Natural killer cell (primary cell): ENCODE data around the gene PLCH1. TPM values are rescaled to one million over a fixed set of nuclear protein-coding genes. Genes with fewer than 3 reads are reported as not detected.

Experiments
- ATAC-seq, 3 donors: fragments of 150-1000 bp in 2 of 3; fragments of 200-7000 bp in 1 of 3; cut with Tn5 transposase; 1 replicate in 1 of 3; 2 replicates in 2 of 3; pipeline ENCODE4 v1.10.0; 2021; ENCODE audit warnings: mild to moderate bottlenecking in 2 of 3, moderate library complexity in 2 of 3
- DNase-seq, 2 donors: peaks; one replicate each; pipeline versions ENCODE4 v3.0.0 to v3.0.0-alpha.2; 2013 to 2021; ENCODE audit warnings: mixed read lengths in 1 of 2
- H3K27ac ChIP-seq: one replicate; pipeline ENCODE4 v1.5.1; 2013; ENCODE audit warnings: mild to moderate bottlenecking, low read length
- H3K27me3 ChIP-seq: one replicate; pipeline ENCODE4 v1.6.1; 2013; ENCODE audit warnings: low read length; ENCODE audit not compliant: control insufficient read depth, insufficient read depth
- H3K36me3 ChIP-seq: one replicate; pipeline ENCODE4 v1.6.1; 2013; ENCODE audit warnings: low read length; ENCODE audit not compliant: control insufficient read depth, insufficient read depth
- H3K4me1 ChIP-seq: one replicate; pipeline ENCODE4 v1.6.1; 2013; ENCODE audit warnings: low read length; ENCODE audit not compliant: control insufficient read depth, insufficient read depth
- H3K4me3 ChIP-seq: one replicate; pipeline ENCODE4 v1.5.1; 2013; ENCODE audit warnings: low read length
- H3K9me3 ChIP-seq: one replicate; pipeline ENCODE4 v1.6.1; 2013; ENCODE audit warnings: low read length; ENCODE audit not compliant: control insufficient read depth, insufficient read depth
- H3K27ac Mint-ChIP-seq, 2 donors: one replicate each; pipeline ENCODE4 v1.8.0; 2022; ENCODE audit warnings: mild to moderate bottlenecking in 2 of 2, mixed read lengths in 2 of 2, moderate library complexity in 1 of 2
- H3K27me3 Mint-ChIP-seq, 2 donors: one replicate each; pipeline ENCODE4 v1.8.0; 2022; ENCODE audit warnings: low read depth in 2 of 2, mixed read lengths in 2 of 2
- H3K36me3 Mint-ChIP-seq: one replicate; pipeline ENCODE4 v1.8.0; 2022; ENCODE audit warnings: mixed read lengths
- H3K4me1 Mint-ChIP-seq, 2 donors: one replicate each; pipeline ENCODE4 v1.8.0; 2022; ENCODE audit warnings: mixed read lengths in 2 of 2
- H3K4me3 Mint-ChIP-seq: one replicate; pipeline ENCODE4 v1.8.0; 2022; ENCODE audit warnings: mild to moderate bottlenecking, moderate library complexity, mixed read lengths
- H3K9me3 Mint-ChIP-seq, 2 donors: one replicate each; pipeline ENCODE4 v1.8.0; 2022; ENCODE audit warnings: mixed read lengths in 2 of 2
- CTCF ChIP-seq: fragments of 200-600 bp; IDR thresholded peaks from one replicate; pipeline ENCODE4 v1.8.0; 2022; ENCODE audit warnings: antibody characterized with exemption
- WGBS: methylation state at CpG from one replicate; pipeline ENCODE4 v1.1.7; 2013; ENCODE audit warnings: missing lambda C conversion rate; ENCODE audit not compliant: insufficient coverage; 5-methylcytosine and 5-hydroxymethylcytosine counted together
- intact Hi-C: fragments of 100-400 bp; cut with micrococcal nuclease; formaldehyde crosslinking; loops from one replicate; pipeline ENCODE4 v1.14.2; 2022
- total RNA-seq, 4 donors: library from RNA; stranded (reverse); fragments of 120-200 nt in 1 of 4; gene quantifications; one replicate each; pipeline versions ENCODE4 v1.2.3 to v1.2.4, GENCODE V29; 2013 to 2022

Gene PLCH1
- total RNA-seq = under 1 TPM; 0.05 to 0.26 (median 0.08) TPM
- total RNA-seq (2013) = 0.59 TPM

DNA sequence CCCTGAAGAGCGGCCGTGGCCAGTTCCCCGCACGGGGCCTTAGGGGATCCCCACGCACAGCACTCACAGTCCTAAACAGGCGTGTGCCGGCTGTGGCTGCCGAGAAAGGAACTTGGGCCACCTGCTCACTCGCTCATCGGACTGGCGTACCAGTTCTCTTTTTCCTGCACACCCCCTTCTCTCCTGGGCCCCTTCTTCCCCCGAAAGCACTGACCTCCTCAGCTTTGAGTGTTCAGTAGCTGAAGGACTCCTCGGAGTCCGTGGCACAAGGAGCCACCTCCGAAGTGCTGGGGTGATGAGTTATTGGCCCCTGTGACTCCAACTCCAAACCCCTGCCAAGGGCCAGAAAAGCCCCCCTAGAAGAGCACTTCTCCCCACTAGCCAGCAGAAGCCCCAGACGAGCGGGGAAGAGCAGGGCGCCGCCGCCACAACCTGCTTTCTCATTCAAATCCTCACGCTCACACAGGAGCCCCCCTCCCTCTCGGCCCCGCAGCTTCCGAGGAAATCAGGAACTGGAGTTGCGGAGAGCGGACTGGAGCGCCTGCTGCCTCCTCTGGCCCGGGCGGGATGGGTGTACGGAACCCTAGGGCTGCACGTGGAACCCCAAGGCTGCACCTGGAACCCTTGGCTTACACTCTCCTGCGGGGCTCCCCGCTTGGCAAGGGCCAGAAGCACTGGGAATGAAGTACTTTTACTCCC is at the start of gene PLCH1:
PLCH1 (minus strand) TSS at position 446 of the 699 bp plus-strand sequence. CDS start 40,847 bp downstream, outside the sequence.
- Histone ChIP-seq H3K27me3 (peaks cover 35% of the 10 kb centered on the region), H3K4me1 (peaks cover 19% of the 10 kb centered on the region), H3K27ac (no peak within 1 kb of the TSS), H3K4me3 (peak within 1 kb of the TSS; percentile 36), H3K9me3 (no peaks in the 10 kb centered on the region), H3K36me3 (no peaks in the 10 kb centered on the region)
- DNase-seq = peak; percentile 21 to 53
- no peak for TF ChIP-seq CTCF
- H3K36me3 Mint-ChIP-seq = no peaks in the 10 kb centered on the region
- peaks cover 17 to 24% of the 10 kb centered on the region in 2 donors for H3K4me1 Mint-ChIP-seq
- peak within 1 kb of the TSS; percentile 94 for H3K4me3 Mint-ChIP-seq
- peak within 1 kb of the TSS in 1 of 2 donors; percentile 79 for H3K27ac Mint-ChIP-seq
- H3K9me3 Mint-ChIP-seq = no peaks in the 10 kb centered on the region
- ATAC-seq = peak; percentile 68 to 73 (median 69)
- WGBS = under 1% methylated on average over 32 of the region's 33 CpGs
- intact Hi-C loops = loop anchor here (10.0 kb wide), 1 partner anchor 130 kb away; the partner anchor contains the start of gene GMPS
- peaks cover 45 to 71% of the 10 kb centered on the region in 2 donors for H3K27me3 Mint-ChIP-seq

DNA sequence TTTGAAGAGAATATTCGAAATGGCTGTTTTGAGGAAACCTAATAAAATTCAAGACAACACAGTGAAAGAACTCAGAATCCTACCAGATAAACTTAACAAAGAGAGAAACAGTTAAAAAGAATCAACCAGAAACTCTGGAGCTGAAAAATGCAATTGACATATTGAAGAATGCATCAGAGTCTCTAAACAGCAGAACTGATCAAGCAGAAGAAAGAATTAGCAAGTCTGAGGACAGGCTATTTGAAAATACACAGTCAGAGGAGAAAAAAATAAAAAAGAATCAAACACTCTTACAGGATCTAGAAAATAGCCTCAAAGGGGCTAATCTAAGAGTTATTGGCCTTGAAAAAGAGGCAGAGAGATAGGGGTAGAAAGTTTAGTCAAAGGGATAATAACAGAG is 47.7 kb upstream of the PLCH1 start:
- intact Hi-C loops = no loop called here
- DNase-seq = no peak
- Histone ChIP-seq H3K4me1 (no peaks in the 10 kb centered on the region), H3K27ac (no peak overlapping the region), H3K36me3 (no peaks in the 10 kb centered on the region), H3K9me3 (no peaks in the 10 kb centered on the region), H3K4me3 (no peak overlapping the region), H3K27me3 (no peaks in the 10 kb centered on the region)
- peaks cover 12% of the 10 kb centered on the region for H3K36me3 Mint-ChIP-seq
- H3K4me3 Mint-ChIP-seq = no peak overlapping the region
- peaks cover 0 to 3% of the 10 kb centered on the region in 2 donors for H3K9me3 Mint-ChIP-seq
- no peak for ATAC-seq
- no peaks in the 10 kb centered on the region for H3K4me1 Mint-ChIP-seq
- no peak overlapping the region for H3K27ac Mint-ChIP-seq
- H3K27me3 Mint-ChIP-seq = no peaks in the 10 kb centered on the region
- no CpG with 5 or more reads among the region's 1 CpG for WGBS
- no peak for TF ChIP-seq CTCF

DNA sequence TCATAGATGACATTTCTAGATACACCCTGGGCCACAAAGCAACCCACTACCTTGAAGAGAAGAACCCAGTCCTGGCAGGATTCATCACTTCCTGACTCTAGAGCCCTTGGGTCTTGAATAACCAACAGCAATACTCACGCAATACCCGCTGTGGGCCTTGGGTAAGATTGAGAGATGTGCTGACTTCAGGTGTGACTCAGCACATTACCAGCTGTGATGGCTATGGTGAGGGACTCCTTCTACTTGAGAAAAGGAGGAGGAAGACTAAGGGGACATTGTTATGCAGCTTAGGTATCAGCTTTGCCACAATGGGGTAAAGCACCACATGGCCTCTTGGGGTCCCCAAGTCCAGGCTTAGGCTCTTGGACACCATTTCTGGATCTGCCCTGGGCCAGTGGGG is 46.3 kb upstream of the PLCH1 start:
- 100% methylated on average over 2 of the region's 2 CpGs for WGBS

More for the DNA sequence above, 46.3 kb upstream of the PLCH1 start:
- Histone ChIP-seq H3K27ac (no peak overlapping the region), H3K4me1 (no peaks in the 10 kb centered on the region), H3K27me3 (no peaks in the 10 kb centered on the region), H3K36me3 (no peaks in the 10 kb centered on the region), H3K4me3 (no peak overlapping the region), H3K9me3 (no peaks in the 10 kb centered on the region)
- H3K36me3 Mint-ChIP-seq = peaks cover 12% of the 10 kb centered on the region
- no peak overlapping the region for H3K4me3 Mint-ChIP-seq
- H3K27ac Mint-ChIP-seq = no peak overlapping the region
- intact Hi-C loops = no loop called here
- H3K9me3 Mint-ChIP-seq = peaks cover 0 to 3% of the 10 kb centered on the region in 2 donors
- H3K4me1 Mint-ChIP-seq = no peaks in the 10 kb centered on the region
- DNase-seq (no peak), ATAC-seq (peak in 1 of 3 donors; percentile 32)
- no peaks in the 10 kb centered on the region for H3K27me3 Mint-ChIP-seq
- TF ChIP-seq CTCF = no peak
